HG03175 (cell line): ENCODE data around the gene CTCF.
A peak's percentile ranks its signal among the peaks of the same experiment; 100 is the strongest.
"Not testable (repeated sequence)": the region's sequence is repeated elsewhere in the genome, so short reads cannot be mapped to it uniquely, and the experiment has no call there.

Experiments used
- ATAC-seq: cut with Tn5 transposase; IDR thresholded peaks from one replicate; pipeline ENCODE4 v1.9.1; 2021; ENCODE audit warnings: mild to moderate bottlenecking, moderate library complexity; ENCODE audit not compliant: unreplicated experiment

Gene CTCF, protein sequence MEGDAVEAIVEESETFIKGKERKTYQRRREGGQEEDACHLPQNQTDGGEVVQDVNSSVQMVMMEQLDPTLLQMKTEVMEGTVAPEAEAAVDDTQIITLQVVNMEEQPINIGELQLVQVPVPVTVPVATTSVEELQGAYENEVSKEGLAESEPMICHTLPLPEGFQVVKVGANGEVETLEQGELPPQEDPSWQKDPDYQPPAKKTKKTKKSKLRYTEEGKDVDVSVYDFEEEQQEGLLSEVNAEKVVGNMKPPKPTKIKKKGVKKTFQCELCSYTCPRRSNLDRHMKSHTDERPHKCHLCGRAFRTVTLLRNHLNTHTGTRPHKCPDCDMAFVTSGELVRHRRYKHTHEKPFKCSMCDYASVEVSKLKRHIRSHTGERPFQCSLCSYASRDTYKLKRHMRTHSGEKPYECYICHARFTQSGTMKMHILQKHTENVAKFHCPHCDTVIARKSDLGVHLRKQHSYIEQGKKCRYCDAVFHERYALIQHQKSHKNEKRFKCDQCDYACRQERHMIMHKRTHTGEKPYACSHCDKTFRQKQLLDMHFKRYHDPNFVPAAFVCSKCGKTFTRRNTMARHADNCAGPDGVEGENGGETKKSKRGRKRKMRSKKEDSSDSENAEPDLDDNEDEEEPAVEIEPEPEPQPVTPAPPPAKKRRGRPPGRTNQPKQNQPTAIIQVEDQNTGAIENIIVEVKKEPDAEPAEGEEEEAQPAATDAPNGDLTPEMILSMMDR

DNA sequence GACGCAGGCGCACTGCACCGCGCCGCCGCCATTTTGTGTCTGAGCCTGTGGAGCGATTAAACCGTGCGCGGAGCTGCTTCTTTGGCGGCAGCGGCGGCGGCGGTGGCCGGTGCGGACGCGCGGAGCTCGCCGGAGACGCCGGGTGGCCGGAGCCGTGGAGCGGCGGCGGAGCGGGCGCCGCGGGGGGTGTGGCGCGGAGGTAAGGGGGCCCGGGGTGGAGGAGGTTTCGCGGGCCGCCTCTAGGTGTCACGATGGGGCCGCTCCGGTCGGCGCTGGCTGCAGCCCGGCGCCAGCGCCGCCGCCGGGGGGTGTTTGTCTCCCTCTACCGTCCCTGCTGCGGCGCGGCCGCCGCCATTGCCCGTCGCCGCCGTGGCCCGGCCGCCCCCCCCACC is at the start of gene CTCF:
TSS of gene CTCF (plus strand) at position 1 of the 392 bp plus-strand sequence. CDS start 48,307 bp downstream, outside the sequence.
- peak; percentile 49 for ATAC-seq

DNA sequence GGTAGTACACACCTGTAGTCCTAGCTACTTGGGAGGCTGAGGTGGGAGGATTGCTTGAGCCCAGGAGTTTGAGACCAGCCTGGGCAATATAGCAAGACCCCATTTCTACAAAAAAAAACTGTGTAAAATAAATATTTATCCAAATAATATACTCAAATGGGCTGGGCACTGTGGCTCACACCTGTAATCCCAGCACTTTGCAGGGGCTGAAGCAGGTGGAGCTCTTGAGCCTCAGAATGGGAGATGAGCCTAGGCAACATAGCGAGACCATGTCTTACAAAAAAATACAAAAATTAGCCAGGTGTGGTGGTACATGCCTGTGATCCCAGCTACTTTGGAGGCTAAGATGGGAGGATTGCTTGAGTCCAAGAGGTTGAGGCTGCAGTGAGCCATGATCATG is 48.4 kb upstream of the CTCF start:
- not testable (repeated sequence) for ATAC-seq

DNA sequence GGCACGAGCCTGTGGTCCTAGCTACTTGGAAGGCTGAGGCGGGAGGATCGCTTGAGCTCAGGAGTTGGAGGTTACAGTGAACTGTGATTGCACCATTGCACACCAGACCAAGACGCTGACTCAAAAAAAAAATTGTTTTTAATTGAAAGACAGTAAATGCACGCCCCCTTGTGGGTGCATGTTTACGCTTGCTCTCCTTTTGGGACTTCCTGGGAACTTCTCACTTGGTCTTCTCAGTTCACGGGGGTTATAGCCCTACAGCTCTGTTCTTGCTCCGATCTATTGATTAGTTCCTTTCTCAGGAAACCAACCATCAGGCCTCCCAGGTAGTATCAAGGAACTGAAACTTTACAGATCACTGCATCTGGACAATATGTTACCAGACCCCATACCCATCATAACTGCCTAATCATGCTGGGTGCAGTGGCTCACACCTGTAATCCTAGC is 47.9 kb upstream of the CTCF start:
- peak; percentile 65 for ATAC-seq

DNA sequence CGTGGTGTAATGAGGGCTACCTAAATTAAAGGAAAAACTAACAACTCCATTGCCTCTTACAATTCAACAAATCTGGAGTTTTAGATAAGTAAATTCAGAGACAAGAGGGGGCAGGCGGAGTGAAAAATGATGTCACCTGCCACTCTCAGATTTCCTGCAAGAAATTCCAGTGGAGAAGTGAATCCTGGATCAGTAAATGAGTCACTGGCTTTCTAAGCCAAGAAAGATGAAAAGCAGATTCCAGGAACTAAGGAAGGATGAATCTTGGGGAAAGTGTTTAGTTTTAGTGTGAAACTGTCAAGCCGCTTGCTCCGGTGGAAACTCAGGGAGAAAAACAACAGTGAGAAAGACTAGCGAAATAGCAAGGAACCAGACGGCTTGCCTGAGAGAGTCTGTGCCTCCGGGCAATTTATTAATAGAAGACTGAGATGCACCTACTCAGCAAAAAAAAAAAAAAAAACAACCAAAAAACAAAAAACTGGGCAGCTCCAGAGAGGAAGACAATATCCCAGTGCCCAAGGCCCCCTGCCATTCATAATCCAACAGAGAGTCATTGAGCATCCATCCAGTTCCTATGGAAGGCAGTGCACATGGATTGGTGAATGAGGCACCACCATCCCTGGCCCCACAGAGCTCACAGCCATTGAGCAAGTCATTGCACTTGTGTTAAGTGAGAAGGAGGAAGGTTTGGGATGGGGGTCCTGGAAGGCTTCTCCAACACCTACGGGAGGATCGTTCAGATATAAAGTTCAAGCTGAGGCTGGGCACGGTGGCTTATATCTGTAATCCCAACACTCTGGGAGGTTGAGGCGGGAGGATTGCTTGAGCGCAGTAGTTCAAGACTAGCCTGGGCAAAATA is 45.8 kb upstream of the CTCF start:
- ATAC-seq: no peak

DNA sequence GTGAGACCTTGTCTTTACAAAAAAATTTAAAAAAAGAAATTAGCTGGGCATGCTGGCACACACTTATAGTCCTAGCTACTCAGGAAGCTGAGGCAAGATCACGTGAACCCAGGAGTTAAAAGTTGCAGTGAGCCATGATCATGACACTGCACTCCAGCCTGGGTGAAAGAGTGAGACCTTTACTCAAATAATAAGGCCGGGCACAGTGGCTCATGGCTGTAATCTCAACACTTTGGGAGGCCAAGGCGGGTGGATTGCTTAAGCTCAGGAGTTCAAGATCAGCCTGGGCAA is 45.2 kb upstream of the CTCF start:
- ATAC-seq: no peak

DNA sequence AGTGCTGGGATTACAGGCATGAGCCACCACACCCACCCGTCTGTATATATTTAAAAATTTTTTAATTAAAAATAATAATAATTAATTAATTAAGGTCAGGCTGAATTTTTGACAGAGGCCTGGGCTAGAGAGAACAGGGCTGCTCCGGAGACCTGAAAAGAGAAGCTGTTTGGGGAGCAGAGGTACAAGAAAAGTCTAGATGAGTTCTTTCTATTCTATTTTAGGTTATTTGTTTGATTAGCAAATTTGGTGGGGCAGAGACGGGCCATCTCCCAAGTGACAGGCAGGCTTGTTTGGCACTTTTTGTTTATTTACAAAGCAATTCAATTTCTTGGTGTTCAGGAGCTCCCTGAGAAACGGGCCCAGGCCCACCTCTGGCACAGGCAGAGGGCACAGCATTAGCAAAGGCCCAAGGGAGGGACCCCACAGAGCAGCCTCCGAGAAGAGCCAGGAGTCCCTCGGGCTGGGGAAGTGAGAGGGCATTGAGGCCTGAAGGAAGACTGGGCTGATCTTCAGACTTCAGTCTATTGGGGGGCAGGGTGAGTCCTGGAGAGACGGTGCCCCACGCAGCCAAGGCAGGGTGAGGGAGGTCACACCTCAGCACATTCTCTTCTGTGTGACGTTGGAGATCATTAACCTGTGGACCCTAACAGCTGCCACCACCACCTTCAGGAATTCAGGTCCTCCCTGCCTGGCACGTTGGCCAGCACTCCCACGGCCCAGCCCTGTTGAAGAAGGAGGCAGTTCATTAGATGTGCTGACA is 44.5 kb upstream of the CTCF start:
- ATAC-seq: peak; percentile 39

DNA sequence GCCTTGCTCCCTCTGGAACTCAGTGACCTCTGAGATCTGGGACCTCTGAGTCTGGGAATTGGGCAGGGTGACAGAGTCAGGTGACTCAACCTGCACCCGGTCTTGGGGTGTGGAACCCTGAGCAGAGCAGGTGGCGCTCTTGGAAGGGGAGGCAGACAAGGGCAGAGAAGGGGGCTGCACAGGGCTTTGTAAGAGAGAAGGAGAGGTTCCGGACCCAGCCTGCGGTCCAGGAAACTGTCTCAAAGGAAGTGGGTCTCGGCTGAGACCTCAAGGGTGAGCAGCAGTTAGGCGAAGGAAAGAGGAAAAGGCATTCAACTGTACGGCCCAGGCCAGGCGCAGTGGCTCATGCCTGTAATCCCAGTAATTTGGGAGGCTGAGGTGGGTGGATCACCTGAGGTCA is 43.6 kb upstream of the CTCF start:
- no peak for ATAC-seq

DNA sequence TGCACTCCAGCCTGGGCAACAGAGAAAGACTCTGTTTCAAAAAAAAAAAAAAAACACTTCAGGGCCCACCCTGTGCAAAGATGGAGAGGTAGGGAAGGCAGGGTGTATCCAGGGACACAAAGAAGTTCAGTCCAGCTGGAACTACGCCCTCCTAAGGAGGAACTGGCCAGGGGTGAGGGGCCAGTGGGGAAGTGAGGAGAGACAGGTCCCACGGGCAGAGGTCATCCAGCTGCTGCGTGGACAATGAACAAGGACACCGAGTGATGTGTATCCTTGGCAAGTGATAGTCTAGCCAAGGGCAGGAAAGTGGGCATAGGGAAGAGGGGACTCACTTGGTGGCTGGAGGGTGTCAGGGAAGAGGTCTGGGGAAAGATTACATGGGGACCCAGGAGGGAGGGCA is 43.1 kb upstream of the CTCF start:
- ATAC-seq: no peak

DNA sequence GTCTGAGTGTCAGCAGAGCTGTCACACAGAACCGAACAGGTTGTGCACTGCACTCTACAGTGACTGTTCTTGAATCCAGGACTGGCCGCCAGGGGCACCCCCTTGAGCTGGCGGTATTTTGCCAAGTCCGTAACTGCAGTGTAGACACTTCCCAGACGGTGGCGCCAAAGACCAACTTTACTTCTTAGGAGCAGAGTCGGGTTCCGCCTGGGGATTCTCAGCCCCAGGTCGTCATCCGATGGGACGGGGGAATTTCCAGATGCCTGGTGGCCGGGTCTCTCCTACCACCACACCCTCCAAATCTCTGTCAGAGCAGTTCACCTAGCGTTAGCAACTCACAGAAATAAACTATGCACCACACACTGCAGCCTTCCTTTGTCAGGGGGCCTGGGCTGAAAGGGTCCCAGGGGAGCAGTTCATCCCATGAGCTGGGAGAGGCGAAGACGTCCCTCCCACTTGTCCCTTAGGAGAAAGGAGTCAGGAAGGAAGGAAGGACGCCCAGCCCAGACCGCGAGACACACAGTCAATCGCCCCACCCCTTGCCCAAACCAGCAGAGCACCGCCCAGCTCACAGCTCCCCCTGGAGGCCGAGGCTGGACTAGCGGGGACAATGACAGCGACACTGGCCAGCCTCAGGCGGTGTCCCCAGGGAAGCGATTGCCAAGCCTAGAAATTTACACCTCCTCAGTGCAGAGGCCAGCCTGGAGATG is 41.1 kb upstream of the CTCF start:
- peak; percentile 71 for ATAC-seq

DNA sequence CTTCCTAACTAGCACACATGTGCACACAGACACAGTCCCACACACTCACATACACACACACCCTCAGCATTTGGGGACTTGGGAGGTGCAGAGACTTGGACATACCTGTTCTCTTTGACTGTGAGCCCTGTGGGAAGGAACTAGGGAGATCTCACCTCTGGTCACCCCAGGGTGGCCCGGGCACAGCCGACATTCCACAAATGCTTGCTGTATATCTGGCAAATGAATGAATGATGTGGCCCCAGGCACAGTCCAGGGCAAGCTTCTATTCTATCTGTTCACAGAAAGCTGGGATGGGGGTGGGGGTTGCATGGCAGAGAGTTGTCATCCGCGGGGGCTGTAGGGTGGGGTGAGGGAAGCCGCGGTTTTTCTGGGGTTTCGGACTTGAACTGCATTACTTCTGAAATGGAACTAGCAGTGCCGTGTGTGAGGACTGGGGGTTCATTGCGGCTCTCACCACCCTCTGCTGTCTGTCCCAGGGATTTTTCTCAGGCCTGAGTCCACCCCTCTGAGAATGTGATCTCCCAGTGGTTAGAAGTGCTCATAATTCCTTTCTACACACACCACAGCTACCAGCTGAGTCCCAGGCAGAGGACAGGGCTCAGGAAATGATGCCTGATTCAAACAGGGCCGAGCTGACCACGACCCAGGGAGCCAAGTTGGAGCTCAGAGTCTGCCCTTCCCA is 37.0 kb upstream of the CTCF start:
- ATAC-seq: no peak

DNA sequence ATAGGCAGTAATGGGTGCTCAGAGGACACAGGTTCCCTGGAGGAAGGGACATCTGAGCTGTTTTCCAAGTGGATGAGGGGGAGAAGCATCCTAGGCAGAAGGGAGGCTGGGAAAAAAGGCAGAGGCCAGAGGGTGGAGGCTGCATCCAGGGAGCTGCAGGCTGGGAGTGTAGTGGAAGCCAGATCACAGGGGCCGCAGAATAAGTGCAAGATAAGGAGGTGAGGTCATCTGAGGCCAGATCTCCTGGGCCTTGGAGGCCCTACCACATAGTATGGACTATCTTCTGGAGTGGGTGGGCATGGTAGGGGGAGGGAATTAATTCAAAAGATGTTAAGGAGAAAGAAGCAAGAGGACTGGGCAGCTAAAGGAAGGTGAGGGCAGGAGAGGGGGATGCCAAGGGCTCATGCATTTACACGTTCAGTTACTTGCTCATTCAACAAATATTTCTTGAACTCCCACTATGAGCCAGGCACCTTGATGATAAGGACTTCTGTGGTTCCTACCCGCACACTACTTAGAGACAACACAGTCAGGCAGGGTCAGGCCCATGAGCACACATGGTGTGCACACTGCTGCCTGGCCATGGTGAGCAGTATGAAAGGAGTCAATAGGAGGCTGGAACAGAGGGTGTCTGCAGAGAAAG is 36.1 kb upstream of the CTCF start:
- no peak for ATAC-seq

DNA sequence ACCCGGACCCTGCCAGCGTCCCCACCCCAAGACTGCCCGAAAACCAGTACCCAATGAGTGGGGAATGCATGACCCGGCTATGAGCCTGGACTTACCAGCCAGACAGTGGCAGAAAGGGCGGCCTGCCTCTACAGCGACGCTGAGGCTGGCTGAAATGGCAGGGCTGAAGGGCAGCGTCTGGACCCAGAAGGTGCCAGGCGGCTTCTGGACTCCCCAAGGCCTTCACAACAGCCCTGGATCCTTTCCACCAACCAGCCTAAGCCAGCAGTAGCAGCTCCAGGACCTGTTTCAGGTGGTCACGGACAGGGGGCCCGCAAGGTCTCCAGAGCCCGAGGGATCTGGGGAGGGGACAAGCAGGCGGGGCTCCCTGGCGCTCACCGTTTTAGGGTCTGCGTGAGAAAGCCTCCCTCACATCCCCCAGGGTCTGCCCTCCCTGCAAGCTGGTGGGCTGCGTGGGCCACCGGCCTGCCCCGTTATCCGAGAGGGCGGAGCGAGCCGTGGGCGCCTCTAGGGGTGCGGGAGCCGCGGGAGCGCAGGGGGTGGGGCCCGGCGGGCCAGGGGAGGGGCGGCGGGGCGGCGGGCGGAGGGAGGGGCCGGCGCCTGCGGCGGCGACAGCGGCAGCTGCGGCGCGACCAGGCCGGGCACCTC is 34.0 kb upstream of the CTCF start, which contains the start of gene RIPOR1:
TSS of gene RIPOR1 (plus strand) at position 608 of the 648 bp plus-strand sequence. CDS start 9,618 bp downstream, outside the sequence.
- peak; percentile 30 for ATAC-seq

DNA sequence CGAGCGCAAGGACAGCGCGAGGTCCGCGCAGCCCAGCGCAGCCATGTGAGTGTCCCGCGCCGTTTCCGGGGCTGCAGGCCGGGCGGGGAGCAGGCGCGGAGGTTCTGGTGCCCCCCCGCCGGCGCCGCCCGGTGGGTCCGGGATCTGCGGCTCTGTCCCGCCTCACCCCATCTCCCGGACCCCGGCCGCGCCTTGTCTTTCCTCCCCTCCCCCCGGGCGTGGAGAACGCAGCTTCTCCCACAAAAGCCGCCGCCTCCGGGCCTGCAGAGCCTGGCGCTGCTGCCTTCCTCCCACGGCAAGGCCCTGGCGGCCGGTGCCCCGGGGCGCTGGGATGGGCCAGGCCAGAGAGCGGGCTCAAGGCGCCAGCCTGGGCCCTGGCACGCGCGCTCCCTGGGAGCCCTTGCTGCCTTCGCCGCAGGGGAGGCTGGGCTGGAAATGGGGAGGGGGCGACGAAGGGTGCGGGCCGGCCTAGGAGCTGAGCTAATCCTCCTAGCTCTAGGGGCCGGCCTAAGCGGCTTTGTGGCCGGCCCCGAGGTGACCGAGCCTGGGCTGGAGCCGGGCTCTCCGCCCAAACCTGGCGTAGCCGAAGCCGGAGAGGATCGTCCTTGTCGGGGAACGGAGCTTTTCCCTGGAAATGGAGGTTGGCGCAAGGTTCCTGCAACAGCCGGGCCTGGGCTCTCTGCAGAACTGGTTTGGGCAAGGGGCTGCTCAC is 33.3 kb upstream of the CTCF start:
- ATAC-seq: peak; percentile 21

DNA sequence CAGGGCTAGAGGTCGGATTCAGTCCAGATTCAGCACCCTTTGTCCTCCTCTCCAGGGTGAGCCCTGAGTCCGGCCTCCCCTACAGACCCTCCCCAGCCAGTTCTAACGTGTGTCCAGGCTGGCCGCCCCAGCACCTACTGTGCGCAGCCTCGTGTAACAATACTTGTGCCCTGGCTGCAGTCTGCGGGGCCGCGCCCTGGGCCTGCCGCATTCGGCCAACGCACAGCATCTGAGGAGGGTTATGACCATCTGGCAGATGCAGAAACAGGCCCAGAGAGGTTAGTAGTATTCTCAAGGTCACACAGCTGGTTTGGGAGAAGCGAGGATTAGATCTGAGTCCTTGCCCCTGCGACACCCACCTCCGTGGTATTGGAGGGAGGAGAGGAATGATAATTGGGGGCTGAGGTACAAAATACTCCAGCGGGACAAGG is 32.7 kb upstream of the CTCF start:
- ATAC-seq: no peak

DNA sequence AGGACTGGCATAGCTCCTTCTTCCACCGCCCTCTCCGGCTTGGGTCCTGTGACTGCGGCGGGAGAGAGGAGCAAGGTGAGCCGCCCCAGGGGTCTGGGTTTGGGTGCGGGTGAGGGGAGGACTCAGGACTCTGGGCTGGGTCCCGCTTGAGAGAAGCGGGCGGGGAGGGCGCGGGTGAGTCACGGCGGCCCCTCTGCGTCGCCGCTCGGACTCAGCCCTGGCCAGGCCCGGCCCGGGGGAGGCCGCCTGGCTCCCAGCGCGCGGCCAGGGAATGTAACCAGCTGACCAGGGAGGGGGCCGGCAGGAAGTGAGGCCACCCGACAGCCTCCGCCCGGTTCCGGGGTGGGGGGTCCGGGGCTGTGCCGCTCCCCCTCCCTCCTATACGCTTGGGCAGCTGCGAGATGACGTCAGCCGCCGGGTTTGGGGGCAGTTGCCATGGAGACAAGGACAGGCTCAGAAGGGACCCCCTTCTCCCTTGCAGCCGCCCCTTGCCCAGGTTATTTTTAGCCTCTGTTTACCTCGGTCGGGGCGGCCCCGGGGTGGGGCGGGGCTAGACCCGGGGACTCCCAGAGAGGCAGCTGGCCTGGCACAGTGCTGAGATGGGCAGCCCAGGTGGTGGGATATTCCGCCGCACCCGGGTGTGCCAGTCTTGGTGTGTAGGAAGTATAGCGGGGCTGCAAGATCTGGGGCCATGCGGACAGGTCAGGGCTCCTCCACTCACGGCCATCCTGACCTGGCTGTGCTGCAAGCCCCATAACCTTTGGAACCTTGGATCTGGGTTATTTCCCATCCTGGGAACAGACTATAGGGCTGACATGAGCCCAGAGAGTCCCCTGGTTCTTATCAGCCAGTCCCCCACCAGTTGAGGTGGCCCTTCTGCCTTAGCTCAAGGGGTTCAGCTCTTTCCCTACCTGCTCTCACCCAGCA is 32.0 kb upstream of the CTCF start:
- ATAC-seq: no peak

DNA sequence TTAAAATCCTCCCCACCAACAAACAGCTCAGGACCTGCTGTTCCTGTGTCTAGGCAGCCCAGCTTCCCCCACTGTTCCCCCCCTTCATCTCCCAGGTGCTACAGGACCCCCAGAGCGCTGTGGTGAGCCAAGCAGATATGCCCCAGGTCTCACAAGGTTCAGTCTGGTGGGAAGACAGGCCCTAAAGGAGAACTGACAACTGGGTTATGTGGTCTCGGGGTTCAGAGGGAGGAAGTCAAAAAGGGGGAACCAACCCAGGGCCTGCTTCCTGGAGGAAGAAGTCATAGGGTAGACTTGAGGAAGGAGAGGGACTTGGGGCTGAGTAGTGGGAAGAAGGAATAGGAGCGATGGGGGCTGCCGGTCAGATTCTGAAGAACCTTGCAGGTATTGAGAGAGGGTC is 31.1 kb upstream of the CTCF start:
- ATAC-seq: no peak
